ENCODE measurements around the gene CAMK1D. TPM values are rescaled to one million over a fixed set of nuclear protein-coding genes. Genes with fewer than 3 reads are reported as not detected.

Gene CAMK1D
- total and polyA plus RNA-seq, 2 donors (not counting 3 experiments of a cell fraction or from before 2014, with no cell fraction given) = 0.37 to 4.2 TPM

DNA sequence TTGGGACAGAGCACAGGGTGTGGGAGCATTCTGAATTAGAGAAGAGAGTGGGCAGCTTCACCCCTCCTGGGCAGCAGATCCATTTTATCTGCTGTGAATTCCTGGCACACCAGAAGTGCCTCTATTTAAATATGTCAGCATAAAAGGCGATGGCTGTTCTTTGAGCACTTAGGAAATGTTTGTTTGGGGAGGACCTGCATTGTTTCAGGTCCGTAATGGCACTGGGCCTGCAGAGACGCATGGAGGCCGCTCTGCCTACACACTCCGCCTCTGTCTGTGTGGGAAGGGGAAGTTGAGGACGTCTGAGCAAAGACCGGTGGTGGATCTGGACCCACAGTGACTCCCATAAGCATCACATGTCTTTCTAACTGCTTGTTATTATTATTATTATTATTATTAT, 253.2 kb downstream of the CAMK1D start:
- Histone ChIP-seq H3K36me3 (ENCODE audit: control insufficient read depth in 2 of 2, extremely low read depth in 1 of 2, insufficient read depth in 2 of 2, low read length in 2 of 2) (no peaks in the 10 kb centered on the region), H3K27me3 (ENCODE audit: control insufficient read depth in 2 of 2, insufficient read depth in 2 of 2, low read length in 2 of 2) (no peaks in the 10 kb centered on the region), H4K20me1 (replicated peaks; ENCODE audit: control insufficient read depth, extremely low read depth, insufficient read depth, low read length) (no peaks in the 10 kb centered on the region), H3K27ac (ENCODE audit: insufficient read depth, low read depth, low read length) (no peak overlapping the region), H3K79me2 (ENCODE audit: control insufficient read depth, insufficient read depth, low read length) (no peaks in the 10 kb centered on the region), H3K9ac (replicated peaks; ENCODE audit: extremely low read depth, insufficient read depth, low read length) (no peak overlapping the region), H3K4me2 (ENCODE audit: insufficient read depth, low read length) (no peak overlapping the region), H3K4me3 (replicated peaks in 1 of 3; ENCODE audit: insufficient read depth in 1 of 3, low read depth in 1 of 3, low read length in 3 of 3) (no peak overlapping the region), H2AFZ (ENCODE audit: low read depth, low read length) (no peak overlapping the region), H3K4me1 (ENCODE audit: control insufficient read depth, extremely low read depth, insufficient read depth, low read length) (no peaks in the 10 kb centered on the region), H3K9me3 (replicated peaks; ENCODE audit: control insufficient read depth, insufficient read depth, low read length) (no peaks in the 10 kb centered on the region), H3K9me1 (replicated peaks; ENCODE audit: control insufficient read depth, extremely low read depth, insufficient read depth, low read length) (no peaks in the 10 kb centered on the region)
- DNase-seq (ENCODE audit: low read depth, low spot score) (no peak), FAIRE-seq (no peak)
- no peak for TF ChIP-seq MYC (IDR thresholded peaks at IDR 0.05; ENCODE audit: low read depth, low read length)
- TF ChIP-seq POLR2A (IDR thresholded peaks at IDR 0.05; ENCODE audit: low read depth, low read length) = no peak
- TF ChIP-seq, protein P1, sequence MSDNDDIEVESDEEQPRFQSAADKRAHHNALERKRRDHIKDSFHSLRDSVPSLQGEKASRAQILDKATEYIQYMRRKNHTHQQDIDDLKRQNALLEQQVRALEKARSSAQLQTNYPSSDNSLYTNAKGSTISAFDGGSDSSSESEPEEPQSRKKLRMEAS (IDR thresholded peaks at IDR 0.05; ENCODE audit: insufficient read depth, insufficient read length) = no peak
- no TSS peak for BruUV-seq (replicated peaks)
- CTCF ChIA-PET = no interaction called here
- dilution Hi-C loops (cut with MboI; ENCODE audit: extremely low pct_ligation_motif_present, low sequenced_read_pairs) = no loop called here
- intact Hi-C loops (cut with micrococcal nuclease) = no loop called here
- POLR2A ChIA-PET = no interaction called here

DNA sequence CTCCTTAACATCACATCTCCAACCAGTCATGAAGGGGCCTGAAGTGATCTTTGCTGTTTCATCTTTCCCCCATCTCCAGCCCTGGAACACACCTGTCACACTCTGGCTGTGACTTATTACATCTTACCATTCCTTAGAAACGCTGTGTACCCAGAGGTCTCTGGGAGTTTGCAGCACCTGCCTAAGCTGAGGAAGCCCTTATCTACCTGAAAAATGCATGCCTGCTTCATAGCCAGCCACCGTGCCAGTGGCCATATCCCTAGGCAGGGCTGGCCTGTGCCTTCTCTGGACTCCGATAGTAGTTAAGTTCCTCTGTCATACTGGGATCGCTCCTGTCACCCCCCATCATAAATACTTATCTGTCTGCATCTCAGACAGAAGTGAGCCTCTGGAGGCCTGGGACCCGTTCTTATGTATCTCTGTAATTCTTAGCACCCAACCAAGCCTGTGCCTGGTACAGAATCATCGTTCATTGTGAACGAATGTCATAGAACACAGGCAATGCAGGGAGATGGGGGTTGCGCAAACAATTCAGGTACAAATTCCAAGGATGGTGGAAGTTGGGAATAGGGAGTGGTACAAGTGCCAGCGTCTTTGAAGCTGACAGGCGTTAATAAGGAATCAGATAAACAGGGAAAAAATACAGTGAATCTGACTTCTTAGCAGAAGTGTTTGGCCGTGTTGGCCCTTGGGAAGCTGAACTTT, 254.6 kb downstream of the CAMK1D start:
- CTCF ChIA-PET = no interaction called here
- Histone ChIP-seq H4K20me1 (replicated peaks; ENCODE audit: control insufficient read depth, extremely low read depth, insufficient read depth, low read length) (no peaks in the 10 kb centered on the region), H3K9ac (replicated peaks; ENCODE audit: extremely low read depth, insufficient read depth, low read length) (no peak overlapping the region), H3K9me3 (replicated peaks; ENCODE audit: control insufficient read depth, insufficient read depth, low read length) (no peaks in the 10 kb centered on the region), H3K79me2 (ENCODE audit: control insufficient read depth, insufficient read depth, low read length) (no peaks in the 10 kb centered on the region), H3K27me3 (ENCODE audit: control insufficient read depth in 2 of 2, insufficient read depth in 2 of 2, low read length in 2 of 2) (no peaks in the 10 kb centered on the region), H3K9me1 (replicated peaks; ENCODE audit: control insufficient read depth, extremely low read depth, insufficient read depth, low read length) (no peaks in the 10 kb centered on the region), H3K4me3 (replicated peaks in 1 of 3; ENCODE audit: insufficient read depth in 1 of 3, low read depth in 1 of 3, low read length in 3 of 3) (no peak overlapping the region), H3K4me1 (ENCODE audit: control insufficient read depth, extremely low read depth, insufficient read depth, low read length) (peaks cover under 1% of the 10 kb centered on the region), H3K27ac (ENCODE audit: insufficient read depth, low read depth, low read length) (no peak overlapping the region), H2AFZ (ENCODE audit: low read depth, low read length) (no peak overlapping the region), H3K36me3 (ENCODE audit: control insufficient read depth in 2 of 2, extremely low read depth in 1 of 2, insufficient read depth in 2 of 2, low read length in 2 of 2) (no peaks in the 10 kb centered on the region), H3K4me2 (ENCODE audit: insufficient read depth, low read length) (no peak overlapping the region)
- no peak for FAIRE-seq
- dilution Hi-C loops (cut with MboI; ENCODE audit: extremely low pct_ligation_motif_present, low sequenced_read_pairs) (no loop called here), intact Hi-C loops (cut with micrococcal nuclease) (no loop called here)
- no peak for DNase-seq (ENCODE audit: low read depth, low spot score)
- TF ChIP-seq POLR2A (IDR thresholded peaks at IDR 0.05; ENCODE audit: low read depth, low read length) (no peak), GATA2 (IDR thresholded peaks at IDR 0.05; ENCODE audit: insufficient read depth, insufficient read length, low read depth, low read length) (no peak), MYC (IDR thresholded peaks at IDR 0.05; ENCODE audit: low read depth, low read length) (no peak), POLR2AphosphoS5 (IDR thresholded peaks at IDR 0.05; ENCODE audit: insufficient read depth, low read depth, low read length) (no peak), FOS (IDR thresholded peaks at IDR 0.05; ENCODE audit: borderline replicate concordance, insufficient read depth, low read length) (no peak), EZH2 (IDR thresholded peaks at IDR 0.05; ENCODE audit: borderline replicate concordance, low read depth, low read length, severe bottlenecking) (no peak), JUN (IDR thresholded peaks at IDR 0.05; ENCODE audit: borderline replicate concordance, insufficient read depth, insufficient read length, low read depth) (no peak)
- TF ChIP-seq, protein P2, sequence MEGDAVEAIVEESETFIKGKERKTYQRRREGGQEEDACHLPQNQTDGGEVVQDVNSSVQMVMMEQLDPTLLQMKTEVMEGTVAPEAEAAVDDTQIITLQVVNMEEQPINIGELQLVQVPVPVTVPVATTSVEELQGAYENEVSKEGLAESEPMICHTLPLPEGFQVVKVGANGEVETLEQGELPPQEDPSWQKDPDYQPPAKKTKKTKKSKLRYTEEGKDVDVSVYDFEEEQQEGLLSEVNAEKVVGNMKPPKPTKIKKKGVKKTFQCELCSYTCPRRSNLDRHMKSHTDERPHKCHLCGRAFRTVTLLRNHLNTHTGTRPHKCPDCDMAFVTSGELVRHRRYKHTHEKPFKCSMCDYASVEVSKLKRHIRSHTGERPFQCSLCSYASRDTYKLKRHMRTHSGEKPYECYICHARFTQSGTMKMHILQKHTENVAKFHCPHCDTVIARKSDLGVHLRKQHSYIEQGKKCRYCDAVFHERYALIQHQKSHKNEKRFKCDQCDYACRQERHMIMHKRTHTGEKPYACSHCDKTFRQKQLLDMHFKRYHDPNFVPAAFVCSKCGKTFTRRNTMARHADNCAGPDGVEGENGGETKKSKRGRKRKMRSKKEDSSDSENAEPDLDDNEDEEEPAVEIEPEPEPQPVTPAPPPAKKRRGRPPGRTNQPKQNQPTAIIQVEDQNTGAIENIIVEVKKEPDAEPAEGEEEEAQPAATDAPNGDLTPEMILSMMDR (IDR thresholded peaks at IDR 0.05; ENCODE audit: extremely low read depth in 1 of 2, insufficient read depth in 1 of 2, low read depth in 1 of 2, low read length in 2 of 2) = no peak
- TF ChIP-seq, protein P1 (IDR thresholded peaks at IDR 0.05; ENCODE audit: insufficient read depth, insufficient read length) = no peak
- POLR2A ChIA-PET = no interaction called here
- no TSS peak for BruUV-seq (replicated peaks)

All from endothelial cell of umbilical vein (primary cell).